Ammon's horn (tissue), 1 donor: Measurements from ENCODE around the gene CIITA.
"Not testable (repeated sequence)": the region's sequence is repeated elsewhere in the genome, so short reads cannot be mapped to it uniquely, and the experiment has no call there.

Experiments
- DNase-seq: peaks from one replicate; pipeline ENCODE4 v3.0.0-alpha.2; 2016; ENCODE audit warnings: low spot score

The CIITA gene

DNA sequence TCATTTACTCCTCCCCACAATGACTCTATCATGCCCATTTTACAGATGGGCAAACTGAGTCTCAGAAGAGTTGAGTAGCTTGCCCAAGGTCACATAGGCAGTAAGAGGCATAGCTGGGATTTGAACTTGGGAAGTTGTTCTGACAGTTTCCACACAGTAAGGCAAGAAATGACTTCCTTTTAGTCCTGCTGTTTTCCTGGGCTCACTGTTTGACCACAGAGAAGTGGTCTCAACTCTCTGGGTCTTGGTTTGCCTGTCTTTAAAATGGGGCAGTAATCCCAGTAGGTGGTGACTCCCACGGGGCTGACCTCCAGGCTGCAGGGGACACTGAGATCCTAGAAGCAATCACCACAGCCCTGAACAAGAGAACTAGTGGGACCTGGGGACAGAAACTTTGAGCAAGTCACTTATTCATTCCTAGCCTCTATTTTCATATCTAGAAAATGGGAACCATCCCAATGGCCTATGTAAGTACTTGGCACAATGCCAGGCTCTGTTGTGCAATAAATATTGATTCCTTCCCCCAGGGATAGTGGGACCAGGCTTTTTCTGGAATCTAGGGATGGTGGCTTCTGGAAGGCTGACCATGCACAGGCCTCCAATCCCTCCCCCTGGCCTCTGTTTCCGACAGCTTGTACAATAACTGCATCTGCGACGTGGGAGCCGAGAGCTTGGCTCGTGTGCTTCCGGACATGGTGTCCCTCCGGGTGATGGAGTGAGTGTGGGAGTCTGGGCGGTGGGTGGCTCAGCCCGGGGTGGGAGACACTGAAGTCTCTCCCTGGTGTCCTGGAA lies 44.7 kb downstream of the CIITA start:
- no peak for DNase-seq

DNA sequence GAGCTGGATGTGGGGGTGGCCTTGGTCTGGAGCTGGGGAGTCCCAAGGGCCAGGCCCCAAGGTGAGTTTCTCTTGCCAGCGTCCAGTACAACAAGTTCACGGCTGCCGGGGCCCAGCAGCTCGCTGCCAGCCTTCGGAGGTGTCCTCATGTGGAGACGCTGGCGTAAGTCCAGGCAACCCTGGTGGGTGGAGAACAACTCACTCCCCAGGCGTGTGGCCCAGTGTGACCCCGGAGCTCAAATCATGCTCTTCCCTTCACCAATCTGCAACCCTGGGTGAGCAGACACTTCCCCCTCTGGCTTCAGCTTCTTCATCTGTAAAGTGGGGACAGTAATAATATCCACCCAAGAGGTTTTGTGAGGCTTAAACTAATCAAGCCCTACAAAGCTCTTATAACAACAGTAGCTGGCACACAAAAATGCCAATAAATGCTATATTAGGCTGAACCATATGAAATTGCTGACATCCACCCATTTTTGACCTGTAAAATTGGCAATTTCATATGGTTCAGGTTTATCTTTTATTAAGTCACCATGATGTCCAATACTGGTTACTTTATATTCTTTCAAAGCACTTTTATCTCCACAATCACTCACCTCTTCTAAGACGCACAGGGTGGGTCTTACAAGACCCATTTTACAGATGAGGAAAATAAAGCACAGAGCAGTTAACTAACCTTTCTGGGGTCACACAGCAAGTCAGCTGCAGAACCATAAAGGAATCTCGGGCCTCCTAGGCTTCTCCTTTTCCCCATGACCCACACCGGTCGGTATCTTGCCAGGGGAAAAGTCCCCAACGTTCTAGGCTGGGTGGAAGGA lies 45.5 kb downstream of the CIITA start:
- no peak for DNase-seq

GRCh38 chr16:10923146-10923649 lies 46.2 kb downstream of the CIITA start:
- no peak for DNase-seq

DNA sequence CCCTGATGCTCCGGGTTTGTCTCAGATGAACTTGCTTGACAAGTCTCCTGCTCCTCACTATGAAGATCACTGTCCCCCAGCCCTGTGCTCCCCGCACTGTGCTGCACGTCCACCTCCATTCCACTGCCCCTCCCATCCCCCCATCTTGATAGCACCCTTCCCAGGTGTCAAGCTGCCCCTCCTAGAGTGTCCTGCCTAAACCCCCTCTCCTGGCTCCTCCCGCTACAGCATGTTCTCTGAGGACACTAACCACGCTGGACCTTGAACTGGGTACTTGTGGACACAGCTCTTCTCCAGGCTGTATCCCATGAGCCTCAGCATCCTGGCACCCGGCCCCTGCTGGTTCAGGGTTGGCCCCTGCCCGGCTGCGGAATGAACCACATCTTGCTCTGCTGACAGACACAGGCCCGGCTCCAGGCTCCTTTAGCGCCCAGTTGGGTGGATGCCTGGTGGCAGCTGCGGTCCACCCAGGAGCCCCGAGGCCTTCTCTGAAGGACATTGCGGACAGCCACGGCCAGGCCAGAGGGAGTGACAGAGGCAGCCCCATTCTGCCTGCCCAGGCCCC lies 46.7 kb downstream of the CIITA start:
- peak; percentile 63 for DNase-seq

GRCh38 chr16:10925285-10925684 lies 48.3 kb downstream of the CIITA start:
- DNase-seq, result not testable (repeated sequence)

DNA sequence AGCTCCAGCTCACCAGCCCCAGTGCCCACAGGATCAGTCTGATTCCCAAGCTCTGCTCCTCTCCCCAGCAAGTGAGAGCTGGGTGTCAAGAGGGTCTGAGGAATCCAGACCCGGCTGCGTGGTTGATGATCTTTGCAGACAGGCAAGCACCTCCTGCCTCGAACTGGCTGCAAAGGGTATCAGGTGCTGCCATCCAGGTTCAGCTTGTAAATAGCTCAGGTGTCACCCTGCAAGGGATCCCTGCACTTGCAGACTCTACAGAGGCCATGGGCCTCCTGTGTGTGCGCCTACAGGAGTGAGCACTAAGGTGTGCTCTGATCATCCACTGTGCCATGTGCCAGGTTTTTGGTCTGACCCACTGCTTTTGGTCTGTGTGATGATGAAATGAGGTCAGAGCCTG lies 49.1 kb downstream of the CIITA start:
- no peak for DNase-seq

GRCh38 chr16:10926867-10927266 lies 49.9 kb downstream of the CIITA start:
- DNase-seq, result no peak

- no peak for DNase-seq
Measured at GRCh38 chr16:10927497-10928112, 50.6 kb downstream of the CIITA start.

DNA sequence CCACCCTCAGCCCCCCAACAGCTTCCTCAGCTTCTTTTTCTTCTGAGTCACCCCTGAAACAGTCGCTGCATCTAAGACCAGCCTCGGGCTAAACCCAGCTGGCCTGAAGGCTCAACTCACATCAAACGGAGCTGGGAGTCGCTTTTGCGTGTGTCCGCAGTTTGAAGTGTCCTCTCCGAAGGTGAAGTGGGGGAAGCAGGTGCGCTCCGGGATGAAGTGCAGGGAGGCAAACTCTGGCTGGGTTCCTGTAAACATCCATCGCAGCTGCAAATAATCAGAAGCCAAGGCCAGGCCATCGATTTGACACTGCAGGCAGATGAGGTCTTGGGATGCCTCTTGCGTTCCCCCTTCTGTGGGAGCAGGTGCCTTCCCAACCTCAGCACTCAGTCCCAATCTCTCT lies 52.1 kb downstream of the CIITA start:
- not testable (repeated sequence) for DNase-seq

- DNase-seq, result no peak
Measured at GRCh38 chr16:10929853-10930754, 53.1 kb downstream of the CIITA start.

GRCh38 chr16:10930755-10931093 lies 53.7 kb downstream of the CIITA start:
- no peak for DNase-seq

DNA sequence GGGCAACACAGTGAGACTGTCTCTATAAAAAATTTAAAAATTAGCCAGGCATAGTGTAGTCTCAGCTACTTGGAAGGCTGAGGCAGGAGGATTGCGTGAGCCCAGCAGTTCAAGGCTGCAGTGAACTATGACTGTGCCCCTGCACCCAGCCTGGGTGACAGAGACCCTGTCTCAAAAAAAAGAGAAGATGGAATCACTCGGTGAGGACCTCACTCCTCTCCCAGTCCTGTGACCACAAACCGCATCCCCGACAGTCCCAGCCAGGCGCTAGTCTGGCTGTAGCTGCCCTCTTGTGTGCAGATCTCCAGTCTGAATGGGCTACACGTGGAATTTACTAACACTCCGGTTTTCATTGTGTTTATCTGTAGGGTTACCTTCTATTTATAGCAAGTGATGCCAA lies 54.1 kb downstream of the CIITA start:
- no peak for DNase-seq

- DNase-seq, result no peak
Measured at GRCh38 chr16:10931977-10932632, 55.1 kb downstream of the CIITA start.

- DNase-seq, result no peak
Measured at GRCh38 chr16:10932959-10933710, 56.1 kb downstream of the CIITA start.

- no peak for DNase-seq
Measured at GRCh38 chr16:10933865-10934264, 56.9 kb downstream of the CIITA start.

DNA sequence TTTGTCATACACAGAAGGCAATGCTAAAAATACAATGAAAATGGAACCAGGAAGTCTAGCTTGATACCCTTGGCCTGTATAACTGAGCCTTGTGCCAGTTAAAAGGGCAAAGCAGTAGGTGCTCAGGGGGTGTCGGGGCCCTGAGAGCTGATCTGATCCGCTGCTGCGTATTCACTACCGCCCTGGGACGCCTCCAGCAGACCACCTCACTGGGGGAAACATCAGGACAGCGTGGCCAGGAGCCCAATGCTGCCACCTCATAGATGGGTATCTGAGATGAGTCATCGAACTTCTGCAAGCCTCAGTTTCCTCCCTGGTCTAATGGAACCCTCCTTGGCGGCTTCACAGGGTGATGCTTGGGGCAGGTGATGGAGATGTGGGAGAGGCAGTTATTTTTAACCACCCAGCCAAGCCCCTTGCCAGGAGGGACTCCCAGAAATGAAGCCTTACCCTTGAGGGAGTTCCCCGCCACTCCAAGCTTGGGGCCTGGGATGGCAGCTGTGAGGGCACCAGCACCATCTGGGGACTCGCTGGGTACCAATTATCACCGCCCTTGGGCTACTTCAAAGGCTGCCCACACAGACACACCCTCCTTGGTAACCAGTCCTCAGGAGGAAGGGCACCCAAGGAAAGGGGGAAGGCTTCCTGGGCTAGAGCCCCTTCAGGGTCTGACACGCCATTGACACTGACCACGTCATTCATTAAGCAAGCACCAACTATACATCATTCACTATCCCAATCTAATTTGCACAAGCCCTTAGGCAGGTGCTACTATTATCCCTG lies 57.5 kb downstream of the CIITA start:
- no peak for DNase-seq

DNA sequence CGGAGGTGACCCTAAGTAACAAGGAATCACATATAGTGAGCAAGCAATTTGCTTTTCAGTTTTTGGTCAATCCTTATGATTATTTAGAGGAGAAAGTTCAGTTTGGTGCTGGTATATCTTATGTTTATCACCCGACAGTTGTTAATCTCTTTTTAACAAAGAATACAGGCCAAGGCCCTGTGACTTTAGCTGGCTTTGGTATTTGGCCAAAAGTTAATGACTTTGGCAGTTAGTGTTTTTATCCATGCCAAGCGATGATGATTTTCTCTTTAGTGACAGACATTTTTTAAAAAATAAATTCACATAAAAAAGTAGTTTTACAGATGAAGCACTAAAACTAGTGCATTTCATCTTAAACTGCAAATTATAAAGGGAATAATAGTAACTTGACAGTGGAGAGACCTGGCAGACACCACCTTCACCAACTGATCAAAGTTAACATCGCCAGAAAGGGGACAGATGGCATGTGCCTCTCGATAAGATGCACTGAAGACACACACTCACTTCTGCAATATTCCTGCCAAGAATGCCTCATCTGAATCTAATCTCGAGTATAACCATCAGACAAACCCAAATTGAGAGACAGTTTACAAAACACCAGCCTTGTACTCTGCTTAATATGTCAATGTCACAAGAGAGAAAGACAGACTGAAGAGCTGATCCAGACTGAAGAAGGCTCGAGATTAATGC lies 58.4 kb downstream of the CIITA start:
- DNase-seq, result no peak

GRCh38 chr16:10936272-10936984 lies 59.4 kb downstream of the CIITA start:
- no peak for DNase-seq
